Thymus (tissue), 2 donors: ENCODE measurements around the gene OR4C45. TPM values are rescaled to one million over a fixed set of nuclear protein-coding genes. Genes with fewer than 3 reads are reported as not detected.

Experiments used
- polyA plus RNA-seq: library from polyadenylated mRNA; stranded (reverse); fragments of 200-250 nt; gene quantifications from one replicate; pipeline ENCODE4 v1.2.3, GENCODE V29; 2013
- total RNA-seq: library from RNA; stranded (reverse); fragments of 120-200 nt; gene quantifications from one replicate; pipeline ENCODE4 v1.2.4, GENCODE V29; 2013
- donor health status: healthy.

Gene OR4C45
- total and polyA plus RNA-seq, 2 donors = not detected

Other genes with a start within 250 kb of the OR4C45 start
- gene OR4C13, start 80.5 kb upstream of the OR4C45 start, total RNA-seq = not detected
- not detected for gene OR4C13, start 80.5 kb upstream of the OR4C45 start, polyA plus RNA-seq
- gene OR4C12, start 50.3 kb upstream of the OR4C45 start, total RNA-seq = not detected
- 0.02 TPM for gene OR4C12, start 50.3 kb upstream of the OR4C45 start, polyA plus RNA-seq